Activated naive CD8-positive, alpha-beta T cell treated with anti-CD3 and anti-CD28 coated beads, Interleukin-2, amount 50 U/mL, for 16 hours (primary cell): Measurements from ENCODE around the gene TBX15.

Experiments
- DNase-seq: peaks from one replicate; pipeline ENCODE4 v3.0.0-alpha.2; 2020; ENCODE audit warnings: low read depth, low spot score

Gene TBX15

DNA sequence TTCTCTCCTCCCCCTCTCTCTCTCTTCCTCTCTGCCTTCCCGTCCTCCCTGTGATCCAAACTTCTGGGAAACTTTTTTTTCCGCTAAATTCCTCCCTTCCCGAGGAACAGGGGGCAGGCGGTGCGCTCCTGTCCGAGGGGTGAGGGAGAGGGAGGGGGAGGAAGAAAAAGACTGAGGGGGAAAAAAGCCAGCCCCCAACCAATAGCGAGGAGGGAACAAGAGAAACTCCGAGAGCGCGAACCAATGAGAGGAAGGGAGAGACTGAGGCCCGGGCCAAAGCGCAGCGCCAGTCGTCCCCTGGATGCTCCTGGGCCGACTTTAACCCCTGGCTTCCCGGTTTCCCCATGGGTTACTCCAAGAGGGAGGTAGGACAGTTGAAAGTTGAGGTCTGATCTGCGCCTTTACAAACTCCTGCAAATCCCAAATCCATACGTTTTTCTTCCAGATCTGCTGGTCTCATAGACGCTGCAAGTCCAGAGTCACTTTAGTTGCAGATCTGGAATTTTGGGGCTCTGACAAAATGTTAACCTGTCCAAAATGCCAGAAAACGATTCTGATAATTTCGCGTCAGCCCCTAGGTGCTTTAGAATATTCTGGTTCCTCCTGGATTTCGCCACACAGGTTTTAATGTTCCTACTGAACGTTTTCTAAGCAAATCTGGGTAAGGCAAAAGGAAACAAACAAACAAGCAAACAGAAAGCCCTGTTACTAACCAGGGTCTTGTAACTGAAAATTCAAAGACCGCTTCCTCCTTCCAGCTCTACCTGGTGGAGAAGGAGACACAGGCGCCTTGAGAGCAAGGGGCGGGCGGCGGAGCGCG is at the start of gene TBX15:
TSS of gene TBX15 (minus strand) at position 158 of the 820 bp plus-strand sequence. CDS start 548 bp downstream, outside the sequence.
- DNase-seq = no peak

DNA sequence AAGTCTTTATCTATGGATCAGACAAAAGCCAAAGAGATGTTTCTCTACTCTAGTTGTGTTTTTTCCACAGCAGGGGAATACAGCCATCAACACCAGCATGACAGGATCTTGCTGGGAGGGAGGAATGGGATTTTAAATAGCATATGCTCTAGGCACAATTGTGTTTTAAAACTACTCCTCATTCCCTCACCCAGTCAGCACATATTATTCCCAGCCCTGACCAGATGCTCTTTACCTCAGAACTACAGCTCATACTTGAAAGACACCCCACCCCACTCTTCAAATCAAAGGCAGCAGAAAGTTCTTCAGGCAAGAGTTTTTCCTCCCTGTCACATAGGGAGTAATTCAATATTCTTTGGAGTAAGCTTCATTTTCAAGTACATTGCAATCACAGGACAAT is 46.2 kb upstream of the TBX15 start:
- DNase-seq = no peak

DNA sequence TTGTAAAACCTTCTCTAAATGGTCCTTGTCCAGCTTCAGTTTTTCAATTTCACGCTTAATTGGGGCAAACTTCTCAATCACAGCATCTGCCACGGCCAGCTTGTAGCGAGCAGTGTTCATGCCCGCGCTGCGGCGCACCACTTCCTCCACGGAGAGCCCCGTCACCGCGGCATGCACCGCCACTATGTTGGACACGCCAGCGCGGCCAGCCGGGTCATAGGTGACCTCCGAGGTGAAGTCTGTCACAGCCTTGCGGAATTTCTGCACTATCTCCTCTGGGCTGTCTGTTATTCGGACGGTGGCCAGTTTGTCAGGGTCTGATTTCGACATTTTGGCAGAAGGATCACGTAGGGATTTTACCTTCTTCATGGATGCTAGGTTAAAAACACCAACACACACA is 44.8 kb upstream of the TBX15 start:
- no peak for DNase-seq

DNA sequence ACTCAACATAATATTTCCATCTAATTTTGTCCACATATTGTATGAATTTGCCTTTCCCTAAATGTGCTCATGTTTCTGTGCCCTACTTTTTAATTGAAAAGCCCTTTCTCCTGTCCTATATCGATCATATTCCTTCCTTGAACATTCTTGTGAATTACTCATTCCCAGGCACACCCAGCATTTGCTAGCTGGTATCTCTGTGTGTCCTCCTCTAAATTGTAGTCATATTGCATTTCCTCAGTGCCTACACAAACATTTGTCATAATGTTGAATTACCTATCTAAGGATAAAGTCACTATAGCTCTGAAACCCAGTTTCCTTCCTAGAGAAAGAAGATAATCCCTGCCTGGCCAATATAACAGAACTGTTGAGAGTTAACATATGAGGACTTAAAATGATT is 39.6 kb upstream of the TBX15 start:
- no peak for DNase-seq

DNA sequence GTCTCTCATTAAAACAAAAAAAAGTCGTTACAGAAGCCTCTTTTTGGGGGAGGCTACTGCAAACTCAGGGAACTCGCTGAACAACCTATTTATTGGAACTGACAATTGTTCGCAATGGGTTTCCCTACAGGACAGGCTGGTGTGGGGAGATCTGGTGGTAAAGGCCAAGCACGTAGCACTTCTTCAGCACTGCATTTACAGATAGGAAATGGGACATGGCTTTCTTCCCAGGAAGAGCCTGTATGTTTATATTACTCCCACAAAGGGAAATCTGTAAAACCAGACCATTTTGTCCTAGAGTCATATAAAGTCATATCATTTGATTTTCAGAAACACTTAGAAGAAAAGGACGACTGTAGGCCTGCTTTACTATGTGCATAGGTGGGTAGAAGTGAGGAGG is 38.8 kb upstream of the TBX15 start:
- no peak for DNase-seq

DNA sequence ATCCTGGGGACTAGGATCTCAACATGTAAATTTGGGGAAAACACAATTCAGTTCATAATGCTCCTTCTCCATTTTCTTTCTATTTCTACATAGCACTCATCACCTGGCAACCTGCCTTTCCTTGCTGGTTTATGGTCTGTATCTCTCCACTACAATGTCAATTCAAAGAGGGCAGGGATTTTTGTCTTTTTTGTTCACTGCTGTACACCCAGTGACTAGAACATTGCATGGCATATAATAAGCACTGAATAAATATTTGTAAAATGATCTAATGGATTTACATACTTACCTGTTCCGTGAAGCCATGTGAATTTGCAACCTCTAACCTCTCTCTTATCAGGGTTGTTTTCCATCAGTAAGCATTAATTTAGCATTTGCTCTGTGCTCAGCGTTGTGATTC is 27.4 kb upstream of the TBX15 start:
- DNase-seq = no peak

DNA sequence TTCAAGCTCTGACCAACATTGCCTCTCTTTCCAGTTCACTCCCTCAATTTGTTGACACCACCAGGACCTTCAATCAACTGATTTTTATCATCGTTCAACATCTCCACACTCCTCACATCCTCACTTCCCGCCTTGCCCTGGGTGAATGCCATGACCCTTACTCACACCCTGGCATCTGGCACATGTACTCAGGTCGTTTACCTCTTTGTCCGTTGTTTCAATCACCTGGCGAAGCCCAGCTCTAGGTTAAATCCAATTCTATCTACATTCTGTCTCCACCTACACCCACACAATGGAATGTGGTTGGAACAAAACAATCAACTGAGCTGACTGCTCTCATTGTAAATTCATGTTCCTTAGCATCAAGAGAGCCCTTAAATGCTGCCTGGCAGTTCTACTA is 24.2 kb upstream of the TBX15 start:
- no peak for DNase-seq

DNA sequence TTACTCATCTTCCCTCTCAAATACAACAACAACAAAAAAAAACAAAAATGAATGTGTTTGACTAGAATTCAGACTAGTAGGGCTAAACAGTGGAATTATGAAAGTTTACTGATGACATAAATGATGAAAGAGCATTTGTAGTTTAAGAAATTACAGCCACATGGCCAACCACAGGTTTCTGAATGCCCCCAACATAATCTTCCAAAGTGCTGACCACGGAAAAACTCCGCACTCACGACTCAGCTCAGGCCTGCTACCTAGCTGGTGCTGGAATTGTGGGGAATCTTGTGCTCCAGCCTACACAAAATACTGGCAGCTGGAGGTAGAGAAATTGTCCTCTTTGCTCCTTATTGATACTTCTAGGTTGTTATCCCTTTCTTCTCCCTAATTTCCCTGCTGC is 23.6 kb upstream of the TBX15 start:
- DNase-seq = no peak

DNA sequence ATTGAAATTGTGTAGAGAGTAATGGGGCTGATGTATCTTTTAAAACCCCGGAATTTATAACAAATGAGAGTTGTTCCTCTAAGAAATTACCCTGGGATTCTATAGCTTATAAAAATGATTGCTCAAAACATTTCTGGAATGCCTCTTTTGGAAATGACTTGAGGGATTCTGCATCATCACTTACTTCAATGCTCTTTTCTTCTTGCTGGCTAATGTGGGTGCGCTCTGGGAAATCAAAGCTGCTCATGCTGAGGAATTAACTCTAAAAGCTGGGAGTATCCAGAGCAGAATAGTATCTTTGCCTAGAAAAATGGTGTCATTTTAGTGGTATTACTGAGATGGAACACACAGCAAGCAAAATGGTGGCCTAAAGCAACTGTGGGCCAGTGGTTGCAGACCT is 23.0 kb upstream of the TBX15 start:
- no peak for DNase-seq

DNA sequence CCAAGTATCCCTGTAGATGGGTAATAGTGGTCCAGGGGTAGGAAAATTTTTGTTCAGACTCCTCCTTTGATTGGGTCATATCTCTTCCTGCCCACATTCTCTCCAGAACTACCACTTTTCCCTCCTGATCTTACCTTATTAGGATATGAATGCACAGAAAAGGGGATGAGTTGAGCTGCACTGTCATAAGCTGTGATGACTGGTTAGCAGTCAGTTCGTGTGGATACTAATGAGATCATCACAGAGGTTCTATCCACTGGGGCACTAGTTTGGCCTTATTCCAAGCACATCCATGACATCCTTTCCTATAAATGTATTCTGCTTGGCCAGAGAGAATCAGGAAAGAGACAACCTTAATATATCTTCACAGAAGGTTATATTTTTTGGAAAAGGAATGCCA is 22.1 kb upstream of the TBX15 start:
- DNase-seq = no peak

DNA sequence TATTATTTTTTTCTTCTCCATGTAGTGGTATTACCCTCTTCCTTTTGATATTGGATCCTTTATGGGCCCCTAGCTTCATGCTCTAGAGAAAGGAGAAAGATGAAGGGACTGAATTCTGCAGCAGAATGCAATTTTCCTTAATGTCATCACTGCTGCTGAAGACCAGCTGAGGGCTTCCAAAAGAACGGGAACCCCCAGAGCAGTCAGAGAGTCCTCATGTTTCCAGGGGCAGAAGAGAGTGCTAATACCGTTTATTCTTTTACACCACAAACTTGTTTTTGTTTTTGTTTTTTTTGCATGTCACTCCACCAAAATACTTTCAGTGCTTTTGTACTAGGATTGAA is 21.1 kb upstream of the TBX15 start:
- no peak for DNase-seq

DNA sequence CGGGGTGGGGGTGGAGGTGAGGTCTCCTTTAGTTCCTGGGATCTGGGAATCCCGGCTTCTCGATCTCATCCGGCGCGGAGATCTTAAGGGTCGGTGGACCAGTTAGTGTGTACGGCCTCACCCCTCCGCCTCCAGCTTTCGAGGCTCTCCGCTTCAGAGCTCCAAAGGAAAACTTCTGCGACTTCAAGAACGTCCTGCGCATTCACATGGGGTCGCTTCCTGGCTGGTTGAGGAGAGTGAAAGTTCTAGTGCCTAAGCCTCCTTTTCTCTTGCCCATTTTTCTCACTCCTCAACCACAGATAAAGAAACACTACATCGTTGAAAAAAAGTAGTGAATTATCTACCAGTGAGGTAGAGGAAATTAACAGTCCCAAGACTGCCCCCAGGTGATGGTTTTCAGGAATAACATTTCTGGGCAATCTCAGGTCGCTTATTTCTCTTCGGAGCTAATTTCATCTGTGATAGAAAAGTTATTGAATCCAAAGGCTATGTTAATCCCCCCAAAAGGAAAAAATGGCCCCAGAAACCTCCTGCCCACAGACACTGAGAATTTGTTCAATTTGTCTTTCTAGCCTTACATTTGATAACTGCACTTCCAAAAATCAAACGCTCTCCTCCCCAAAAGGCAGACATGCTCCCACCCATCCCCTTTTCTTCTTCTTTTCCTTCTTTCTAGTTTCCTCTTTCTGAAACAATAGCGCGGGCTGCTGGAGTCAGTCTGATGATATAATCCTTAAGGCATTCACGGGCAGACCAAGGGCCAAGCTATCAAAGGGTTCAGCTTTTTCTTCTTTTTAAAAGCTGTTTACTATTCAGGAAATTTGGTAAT is 20.6 kb upstream of the TBX15 start:
- DNase-seq = no peak

DNA sequence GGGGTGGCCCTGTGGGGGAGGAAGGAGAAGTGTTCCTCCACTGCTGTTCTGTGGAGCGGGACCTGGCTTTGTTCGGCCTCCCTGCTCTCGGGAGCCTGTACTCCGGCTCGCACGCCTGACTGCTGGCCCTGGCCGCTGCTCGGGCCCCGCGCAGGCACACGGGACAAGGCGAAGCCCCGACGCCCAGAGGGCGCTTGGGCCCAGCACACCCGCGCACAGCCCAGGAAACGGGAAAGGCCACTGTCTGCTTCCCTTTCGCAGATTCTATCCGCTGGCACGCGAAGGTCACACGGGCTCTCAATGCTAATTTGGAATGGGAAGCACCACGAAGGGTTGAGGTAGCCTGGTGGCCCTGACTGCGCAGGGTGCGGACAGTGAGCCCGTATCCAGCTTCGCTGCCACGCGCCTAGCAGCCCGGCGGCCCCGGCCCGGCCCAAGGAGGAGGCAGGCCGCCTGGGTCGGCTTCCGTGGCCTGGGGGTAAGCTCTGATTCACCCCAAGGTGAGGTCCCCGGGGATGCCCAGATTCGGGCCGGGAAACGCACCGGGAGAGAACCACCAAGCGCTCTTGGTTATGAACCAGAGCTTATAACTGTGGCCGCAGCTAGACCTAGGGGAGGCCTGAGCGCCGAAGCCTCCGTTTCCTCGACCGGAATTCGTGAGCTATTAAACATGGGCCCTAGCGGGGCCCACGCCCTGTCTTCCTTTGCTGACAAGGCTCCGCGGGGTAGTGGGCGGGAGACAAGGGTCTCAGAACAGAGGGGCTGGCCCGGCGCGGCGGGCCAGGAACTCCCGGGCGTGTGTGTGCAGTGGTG is 19.7 kb upstream of the TBX15 start:
- DNase-seq = no peak

DNA sequence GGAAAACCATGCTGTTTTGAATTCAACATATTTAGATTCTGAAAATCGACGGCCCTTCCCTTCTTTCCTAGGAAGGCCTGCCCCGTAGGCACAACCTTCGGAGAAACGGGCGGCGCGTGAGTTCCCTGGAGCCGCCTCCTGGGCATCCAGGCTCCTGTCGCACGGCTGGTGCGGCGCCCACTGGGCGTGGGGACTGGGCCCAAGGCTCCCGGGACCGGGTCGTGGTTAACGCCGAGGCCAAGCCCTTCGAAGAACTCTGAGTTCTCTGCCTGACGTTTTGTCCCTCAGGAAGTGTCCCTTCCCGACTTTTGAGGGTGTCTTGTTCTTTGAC is 19.2 kb upstream of the TBX15 start:
- DNase-seq = no peak

DNA sequence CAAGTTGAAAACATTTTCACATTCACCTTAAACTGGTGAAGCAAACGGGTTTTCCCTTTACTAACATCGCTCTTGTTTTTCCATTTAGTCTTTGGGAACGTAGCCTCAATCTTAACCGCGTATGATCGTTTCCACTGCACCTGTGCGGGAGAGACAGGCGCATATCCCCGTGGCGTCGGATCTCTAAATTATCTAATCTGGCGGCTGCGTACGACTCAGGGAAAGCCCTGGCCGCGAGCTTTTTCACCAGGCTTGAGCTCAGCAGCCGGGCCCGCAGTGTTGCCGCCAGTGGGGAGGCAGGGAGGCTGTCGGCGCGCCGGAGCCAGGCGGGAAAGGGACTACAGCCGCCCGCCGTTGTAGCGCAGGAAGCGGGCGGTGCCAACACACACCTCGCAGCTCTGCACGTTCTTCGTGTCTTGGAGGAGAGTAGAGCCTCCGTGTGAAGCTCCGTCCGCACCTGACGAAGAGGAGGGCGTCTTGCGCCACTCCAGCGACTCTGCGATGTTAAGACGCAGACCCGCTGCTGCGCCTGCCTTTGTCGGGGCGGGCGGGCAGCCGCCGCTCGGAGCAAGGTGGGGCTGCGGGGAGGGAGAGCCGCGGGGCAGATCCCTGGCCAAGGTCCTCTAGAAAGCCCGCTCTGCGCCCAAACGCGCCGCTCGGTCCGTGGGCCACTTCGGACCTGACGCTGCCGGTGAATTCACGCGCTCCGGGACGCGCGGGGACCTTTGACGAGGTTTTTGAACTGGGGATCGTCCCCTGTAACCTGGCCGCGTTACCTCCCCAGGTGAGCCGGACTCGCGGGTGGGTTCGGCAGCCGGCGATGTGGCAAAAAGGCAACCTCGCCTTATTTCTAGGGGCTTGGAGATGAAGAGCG is 18.5 kb upstream of the TBX15 start:
- DNase-seq = no peak

DNA sequence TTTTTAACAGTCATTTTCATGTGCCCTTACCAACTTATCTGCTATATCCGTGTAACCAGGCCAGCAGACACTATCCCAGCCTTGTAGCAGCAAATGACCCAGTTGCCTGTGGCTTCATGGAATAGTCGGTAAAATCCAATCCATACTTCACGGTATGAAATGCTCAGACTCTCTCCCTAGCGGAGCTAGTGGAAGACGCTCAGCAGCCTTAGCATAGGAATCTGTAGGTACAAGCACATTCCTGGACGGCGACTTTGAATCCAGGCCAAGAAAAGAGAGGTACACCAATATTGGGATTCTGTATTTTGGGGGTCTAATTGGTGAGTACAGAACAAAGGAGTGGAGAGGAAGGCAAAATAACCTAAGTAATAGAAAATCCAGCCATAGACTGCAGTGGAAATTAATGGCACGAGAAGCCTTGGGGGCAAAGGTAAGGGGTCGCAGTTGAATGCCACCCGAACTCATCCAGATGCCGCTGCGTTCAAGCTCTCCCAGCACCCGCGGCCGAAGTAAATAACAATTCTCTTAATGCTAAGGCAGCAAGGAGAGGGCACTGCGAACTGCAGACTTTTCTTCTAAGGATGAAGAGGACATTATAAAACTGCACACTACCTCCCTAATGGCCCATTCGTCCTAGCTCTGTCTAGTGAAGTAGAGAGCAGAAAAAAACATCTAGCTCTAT is 17.7 kb upstream of the TBX15 start:
- DNase-seq = no peak

DNA sequence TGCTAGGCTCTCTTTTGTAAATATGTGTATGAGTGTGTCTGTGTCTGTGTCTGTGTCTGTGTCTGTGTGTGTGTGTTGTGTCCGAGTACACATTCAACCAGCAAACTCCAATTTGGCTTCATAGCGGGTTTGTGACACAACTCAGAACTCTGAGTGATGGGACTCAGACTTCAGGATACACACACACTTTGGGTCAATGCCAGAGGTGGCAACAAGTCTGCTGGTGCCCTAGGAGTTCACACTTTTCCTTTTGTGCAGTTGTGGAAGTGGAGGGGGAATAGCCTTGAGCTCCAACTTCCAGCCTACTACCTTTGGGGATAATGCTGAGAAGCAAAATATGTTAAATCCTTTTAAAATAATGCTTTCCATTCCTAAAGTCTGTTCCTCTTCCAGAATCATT is 16.6 kb upstream of the TBX15 start:
- DNase-seq = no peak

DNA sequence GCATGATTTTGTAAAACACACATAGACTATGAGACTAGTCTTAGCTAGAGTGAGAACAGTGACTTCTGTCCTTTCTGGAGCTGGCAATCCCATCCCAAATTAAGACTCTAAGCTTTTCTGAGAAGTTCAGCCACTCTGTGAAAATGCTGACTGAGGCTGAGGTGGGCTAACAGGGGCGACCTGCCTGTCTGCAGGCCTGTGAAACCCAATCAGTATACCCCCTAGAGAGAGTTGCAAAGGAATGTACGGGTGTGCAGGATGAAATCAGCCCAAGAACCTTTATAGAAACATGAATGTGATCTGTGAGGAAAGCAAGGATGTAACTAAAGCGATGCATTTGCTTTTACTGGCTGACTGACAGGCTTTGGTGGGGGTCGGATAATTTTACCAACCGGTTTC is 16.0 kb upstream of the TBX15 start:
- no peak for DNase-seq

DNA sequence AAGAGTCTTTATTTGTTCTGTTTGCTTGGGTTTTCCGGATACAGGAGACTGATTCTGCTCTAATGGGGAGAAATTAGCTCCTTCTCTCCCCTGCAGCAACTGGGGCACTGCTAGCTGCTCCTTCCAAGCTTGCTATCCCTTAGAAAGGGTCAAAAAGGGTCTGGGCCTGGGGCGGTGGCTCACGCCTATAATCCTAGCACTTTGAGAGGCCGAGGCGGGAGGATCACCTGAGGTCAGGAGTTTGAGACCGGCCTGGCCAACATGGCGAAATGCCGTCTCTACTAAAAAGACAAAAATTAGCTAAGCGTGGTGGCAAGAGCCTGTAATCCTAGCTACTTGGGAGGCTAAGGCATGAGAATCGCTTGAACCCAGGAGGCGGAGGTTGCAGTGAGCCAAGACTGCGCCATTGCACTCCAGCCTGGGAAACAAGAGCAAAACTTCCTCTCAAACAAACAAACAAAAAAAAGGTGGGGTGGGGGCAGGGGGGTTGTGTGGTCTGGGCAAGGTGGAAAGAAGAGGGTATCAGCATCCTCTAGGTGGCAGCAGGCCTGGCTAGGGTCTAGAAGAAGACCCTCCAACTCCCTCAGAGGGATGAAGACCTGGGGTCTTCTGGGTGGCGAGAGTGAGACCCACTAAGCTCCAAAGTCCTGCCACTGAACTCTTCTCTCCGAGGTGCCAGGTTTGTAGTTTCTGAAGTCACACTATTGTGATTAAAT is 15.4 kb upstream of the TBX15 start:
- no peak for DNase-seq

DNA sequence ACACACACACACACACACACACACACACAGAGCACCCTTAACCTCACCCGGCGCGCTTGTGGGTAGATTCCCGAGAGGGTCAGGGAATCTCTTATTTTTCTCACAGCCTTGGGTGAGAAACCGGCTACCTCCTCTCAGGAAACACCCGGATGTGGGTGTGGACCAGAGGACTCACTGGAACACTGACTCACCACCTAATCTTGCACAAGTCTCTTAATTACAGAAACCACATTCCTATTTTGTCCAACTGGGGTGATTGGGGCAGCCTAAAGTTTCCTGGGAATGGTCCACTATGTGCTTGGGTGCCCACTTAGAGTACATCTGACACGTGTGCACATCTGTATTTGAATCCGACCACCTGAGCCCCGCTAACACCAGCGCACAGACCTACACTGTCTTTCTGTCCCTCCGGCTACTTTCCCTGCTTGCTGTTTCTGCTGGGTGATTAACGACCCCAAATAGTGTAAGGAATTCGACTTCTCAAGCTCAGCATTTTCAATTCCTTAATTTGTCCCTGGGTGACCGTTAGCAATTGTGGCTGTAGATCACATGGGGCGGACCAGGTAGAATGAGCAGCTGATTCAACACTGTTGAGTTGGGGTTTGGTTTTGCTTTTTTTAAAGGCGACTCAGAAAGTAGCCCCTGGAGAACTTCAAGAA is 14.0 kb upstream of the TBX15 start:
- DNase-seq = no peak
